Panc1 (cell line): ENCODE measurements around the gene KRT1. TPM values are rescaled to one million over a fixed set of nuclear protein-coding genes. Genes with fewer than 3 reads are reported as not detected.

Experiments used
- ATAC-seq: fragments of 200-7000 bp; cut with Tn5 transposase; 2 replicates; pipeline ENCODE4 v1.9.1; 2020; ENCODE audit warnings: mild to moderate bottlenecking, moderate library complexity
- BruUV-seq: library from RNA; stranded (reverse); fragments of 400-500 nt; replicated peaks from 2 replicates; lab custom pipeline; 2021; lab: Mats Ljungman, UMichigan
- CTCF ChIA-PET: fragments of 300-600 bp; sonication (Branson Sonifier 250); formaldehyde crosslinking; loops from one replicate; lab custom pipeline; 2022; ENCODE audit warnings: antibody characterized with exemption; lab: Charles Lee
- POLR2A ChIA-PET: fragments of 300-600 bp; sonication (Branson Sonifier 250); formaldehyde crosslinking; loops from one replicate; lab custom pipeline; 2022; ENCODE audit warnings: antibody characterized with exemption; lab: Charles Lee
- DNase-seq: peaks from one replicate; pipeline ENCODE4 v3.0.0-alpha.2; 2010; ENCODE audit warnings: low read depth, low spot score
- H3K27ac ChIP-seq: 2 replicates; pipeline ENCODE4 v1.5.1; 2011; ENCODE audit warnings: mild to moderate bottlenecking, low read length, inconsistent platforms
- H3K27me3 ChIP-seq: fragments of 200-500 bp; sonication (Bioruptor generic); 2 replicates; pipeline ENCODE4 v1.6.0; 2014; ENCODE audit warnings: low read length, inconsistent platforms; ENCODE audit not compliant: control insufficient read depth, insufficient read depth
- H3K36me3 ChIP-seq: fragments of 200-500 bp; sonication (Bioruptor generic); 2 replicates; pipeline ENCODE4 v1.5.1; 2014; ENCODE audit warnings: inconsistent platforms, mild to moderate bottlenecking, low read length, moderate library complexity; ENCODE audit not compliant: control insufficient read depth, insufficient read depth
- H3K4me1 ChIP-seq: 2 replicates; pipeline ENCODE4 v1.5.1; 2011; ENCODE audit warnings: inconsistent platforms, mild to moderate bottlenecking, low read length, moderate library complexity; ENCODE audit not compliant: control insufficient read depth, insufficient read depth
- H3K4me3 ChIP-seq, 2 experiments: 2 replicates each; pipeline ENCODE4 v1.5.1; 2011 to 2012; ENCODE audit warnings: low read depth in 2 of 2, low read length in 2 of 2, mild to moderate bottlenecking in 2 of 2, inconsistent platforms in 1 of 2, moderate library complexity in 1 of 2
- H3K9me3 ChIP-seq: fragments of 200-500 bp; sonication (Bioruptor generic); 2 replicates; pipeline ENCODE4 v1.5.1; 2014; ENCODE audit warnings: low read depth, mild to moderate bottlenecking, inconsistent platforms, low read length, moderate library complexity; ENCODE audit not compliant: control insufficient read depth, insufficient read depth
- POLR2AphosphoS5 ChIP-seq: IDR thresholded peaks from 2 replicates; pipeline ENCODE4 v1.6.1; 2012; ENCODE audit warnings: mild to moderate bottlenecking, low read depth, low read length, moderate library complexity
- SIN3A ChIP-seq: IDR thresholded peaks from 2 replicates; pipeline ENCODE4 v1.6.1; 2012; ENCODE audit warnings: low read depth, mild to moderate bottlenecking, low read length, moderate library complexity, borderline replicate concordance; ENCODE audit not compliant: insufficient read depth
- TCF7L2 ChIP-seq: IDR thresholded peaks from 2 replicates; pipeline ENCODE4 v1.6.1; 2011; ENCODE audit warnings: mild to moderate bottlenecking, low read depth, low read length, inconsistent platforms
- in situ Hi-C: cut with HindIII; loops from 2 replicates; pipeline ENCODE4 v1.10.0; 2016; ENCODE audit warnings: low sequenced_read_pairs, low pct_unique_long_range_greater_than_20kb
- intact Hi-C: fragments of 100-400 bp; cut with micrococcal nuclease; formaldehyde crosslinking; loops from one replicate; pipeline ENCODE4 v1.10.0; 2022; ENCODE audit not compliant: unreplicated experiment
- total RNA-seq: library from RNA; stranded (reverse); gene quantifications from one replicate; pipeline ENCODE4 v1.2.1, GENCODE V29; 2021; ENCODE audit not compliant: unreplicated experiment
- TF ChIP-seq, protein P1 (sequence below), 2 experiments: IDR thresholded peaks; 2 replicates each; pipeline ENCODE4 v1.6.1; 2011 to 2012; ENCODE audit warnings: low read depth in 2 of 2, control low read depth in 1 of 2, low read length in 1 of 2, mild to moderate bottlenecking in 1 of 2, moderate library complexity in 1 of 2; ENCODE audit not compliant: insufficient read depth in 1 of 2
- TF ChIP-seq, protein P2 (sequence below): fragments of 450-650 bp; IDR thresholded peaks from 2 replicates; pipeline ENCODE4 v1.5.1; 2017; ENCODE audit warnings: mild to moderate bottlenecking

The KRT1 gene
- total RNA-seq, 1 experiment from 2014 or later: not detected

DNA sequence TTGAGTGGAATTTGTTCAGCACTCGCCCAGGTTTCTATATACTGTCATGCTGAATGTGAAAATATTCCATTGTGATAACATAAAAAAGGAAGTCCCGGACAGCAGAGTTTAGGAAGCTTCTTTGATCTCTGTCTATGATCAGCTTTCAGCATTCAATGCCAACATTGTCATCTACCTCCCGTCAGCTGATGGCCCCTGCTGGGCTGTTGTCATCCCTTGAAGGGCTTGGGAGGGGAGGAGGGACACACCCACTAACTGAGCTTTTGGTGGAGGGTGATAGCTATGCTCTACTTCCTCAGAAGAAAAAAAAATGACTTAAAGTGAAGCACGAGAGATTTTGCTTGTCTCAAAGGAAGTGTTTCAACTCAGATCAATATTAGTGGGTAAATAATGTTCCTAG lies 27.8 kb upstream of the KRT1 start:
- ChIA-PET POLR2A (no interaction called here), CTCF (interaction anchor here (0.9 kb wide), 1 partner anchor 163 kb away, joined by 3 read pairs; no protein-coding TSS in a partner anchor)
- ATAC-seq (no peak), DNase-seq (no peak)
- no peaks in the 10 kb centered on the region for H3K9me3 ChIP-seq
- no peak overlapping the region for H3K4me3 ChIP-seq
- no TSS peak for BruUV-seq
- H3K27ac ChIP-seq: no peak overlapping the region
- in situ Hi-C loops: no loop called here
- TF ChIP-seq SIN3A (no peak), TCF7L2 (no peak), POLR2AphosphoS5 (no peak)
- TF ChIP-seq, protein P1, sequence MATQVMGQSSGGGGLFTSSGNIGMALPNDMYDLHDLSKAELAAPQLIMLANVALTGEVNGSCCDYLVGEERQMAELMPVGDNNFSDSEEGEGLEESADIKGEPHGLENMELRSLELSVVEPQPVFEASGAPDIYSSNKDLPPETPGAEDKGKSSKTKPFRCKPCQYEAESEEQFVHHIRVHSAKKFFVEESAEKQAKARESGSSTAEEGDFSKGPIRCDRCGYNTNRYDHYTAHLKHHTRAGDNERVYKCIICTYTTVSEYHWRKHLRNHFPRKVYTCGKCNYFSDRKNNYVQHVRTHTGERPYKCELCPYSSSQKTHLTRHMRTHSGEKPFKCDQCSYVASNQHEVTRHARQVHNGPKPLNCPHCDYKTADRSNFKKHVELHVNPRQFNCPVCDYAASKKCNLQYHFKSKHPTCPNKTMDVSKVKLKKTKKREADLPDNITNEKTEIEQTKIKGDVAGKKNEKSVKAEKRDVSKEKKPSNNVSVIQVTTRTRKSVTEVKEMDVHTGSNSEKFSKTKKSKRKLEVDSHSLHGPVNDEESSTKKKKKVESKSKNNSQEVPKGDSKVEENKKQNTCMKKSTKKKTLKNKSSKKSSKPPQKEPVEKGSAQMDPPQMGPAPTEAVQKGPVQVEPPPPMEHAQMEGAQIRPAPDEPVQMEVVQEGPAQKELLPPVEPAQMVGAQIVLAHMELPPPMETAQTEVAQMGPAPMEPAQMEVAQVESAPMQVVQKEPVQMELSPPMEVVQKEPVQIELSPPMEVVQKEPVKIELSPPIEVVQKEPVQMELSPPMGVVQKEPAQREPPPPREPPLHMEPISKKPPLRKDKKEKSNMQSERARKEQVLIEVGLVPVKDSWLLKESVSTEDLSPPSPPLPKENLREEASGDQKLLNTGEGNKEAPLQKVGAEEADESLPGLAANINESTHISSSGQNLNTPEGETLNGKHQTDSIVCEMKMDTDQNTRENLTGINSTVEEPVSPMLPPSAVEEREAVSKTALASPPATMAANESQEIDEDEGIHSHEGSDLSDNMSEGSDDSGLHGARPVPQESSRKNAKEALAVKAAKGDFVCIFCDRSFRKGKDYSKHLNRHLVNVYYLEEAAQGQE (IDR thresholded peaks at IDR 0.05; ENCODE audit: insufficient read depth in 1 of 2, low read depth in 2 of 2, low read length in 1 of 2): no peak
- TF ChIP-seq, protein P2, sequence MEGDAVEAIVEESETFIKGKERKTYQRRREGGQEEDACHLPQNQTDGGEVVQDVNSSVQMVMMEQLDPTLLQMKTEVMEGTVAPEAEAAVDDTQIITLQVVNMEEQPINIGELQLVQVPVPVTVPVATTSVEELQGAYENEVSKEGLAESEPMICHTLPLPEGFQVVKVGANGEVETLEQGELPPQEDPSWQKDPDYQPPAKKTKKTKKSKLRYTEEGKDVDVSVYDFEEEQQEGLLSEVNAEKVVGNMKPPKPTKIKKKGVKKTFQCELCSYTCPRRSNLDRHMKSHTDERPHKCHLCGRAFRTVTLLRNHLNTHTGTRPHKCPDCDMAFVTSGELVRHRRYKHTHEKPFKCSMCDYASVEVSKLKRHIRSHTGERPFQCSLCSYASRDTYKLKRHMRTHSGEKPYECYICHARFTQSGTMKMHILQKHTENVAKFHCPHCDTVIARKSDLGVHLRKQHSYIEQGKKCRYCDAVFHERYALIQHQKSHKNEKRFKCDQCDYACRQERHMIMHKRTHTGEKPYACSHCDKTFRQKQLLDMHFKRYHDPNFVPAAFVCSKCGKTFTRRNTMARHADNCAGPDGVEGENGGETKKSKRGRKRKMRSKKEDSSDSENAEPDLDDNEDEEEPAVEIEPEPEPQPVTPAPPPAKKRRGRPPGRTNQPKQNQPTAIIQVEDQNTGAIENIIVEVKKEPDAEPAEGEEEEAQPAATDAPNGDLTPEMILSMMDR: no peak
- no peaks in the 10 kb centered on the region for H3K36me3 ChIP-seq
- H3K27me3 ChIP-seq: peaks cover 7% of the 10 kb centered on the region
- no peaks in the 10 kb centered on the region for H3K4me1 ChIP-seq
- intact Hi-C loops: no loop called here

DNA sequence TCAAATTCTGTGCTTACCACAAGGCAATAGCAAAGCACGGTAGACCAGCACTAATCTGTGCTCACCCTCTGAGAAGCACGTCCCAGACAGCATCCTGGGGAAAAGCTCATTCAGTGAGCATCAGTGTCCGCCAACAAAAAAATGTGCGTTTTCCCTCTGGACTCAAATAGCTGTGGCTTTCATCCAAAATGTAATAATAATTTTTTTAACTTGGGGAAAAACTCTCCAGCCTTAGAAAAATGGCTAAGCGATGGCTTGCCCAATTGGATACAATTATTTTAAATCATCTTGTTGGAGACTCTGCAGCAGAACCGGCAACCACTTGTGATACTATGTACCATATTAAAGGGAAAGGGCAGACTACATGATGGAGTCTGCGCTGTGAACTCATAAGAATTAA lies 24.3 kb upstream of the KRT1 start:
- Histone ChIP-seq H3K4me3 (no peak overlapping the region), H3K4me1 (no peaks in the 10 kb centered on the region), H3K36me3 (no peaks in the 10 kb centered on the region), H3K27me3 (peaks cover 6% of the 10 kb centered on the region), H3K9me3 (no peaks in the 10 kb centered on the region), H3K27ac (no peak overlapping the region)
- no peak for ATAC-seq
- ChIA-PET POLR2A (interaction anchor here (0.6 kb wide), 1 partner anchor 310 kb away, joined by 3 read pairs; no protein-coding TSS in a partner anchor), CTCF (no interaction called here)
- no TSS peak for BruUV-seq
- intact Hi-C loops (no loop called here), in situ Hi-C loops (no loop called here)
- TF ChIP-seq, protein P1 (IDR thresholded peaks at IDR 0.05; ENCODE audit: insufficient read depth in 1 of 2, low read depth in 2 of 2, low read length in 1 of 2): no peak
- TF ChIP-seq TCF7L2 (no peak), POLR2AphosphoS5 (no peak), SIN3A (no peak)
- TF ChIP-seq, protein P2: no peak
- no peak for DNase-seq
